Measurements from ENCODE around the gene LINGO3. TPM values are rescaled to one million over a fixed set of nuclear protein-coding genes. Genes with fewer than 3 reads are reported as not detected.

LINGO3 gene
- total RNA-seq, 2 experiments from 2014 or later, result 0.40 to 0.63 TPM

DNA sequence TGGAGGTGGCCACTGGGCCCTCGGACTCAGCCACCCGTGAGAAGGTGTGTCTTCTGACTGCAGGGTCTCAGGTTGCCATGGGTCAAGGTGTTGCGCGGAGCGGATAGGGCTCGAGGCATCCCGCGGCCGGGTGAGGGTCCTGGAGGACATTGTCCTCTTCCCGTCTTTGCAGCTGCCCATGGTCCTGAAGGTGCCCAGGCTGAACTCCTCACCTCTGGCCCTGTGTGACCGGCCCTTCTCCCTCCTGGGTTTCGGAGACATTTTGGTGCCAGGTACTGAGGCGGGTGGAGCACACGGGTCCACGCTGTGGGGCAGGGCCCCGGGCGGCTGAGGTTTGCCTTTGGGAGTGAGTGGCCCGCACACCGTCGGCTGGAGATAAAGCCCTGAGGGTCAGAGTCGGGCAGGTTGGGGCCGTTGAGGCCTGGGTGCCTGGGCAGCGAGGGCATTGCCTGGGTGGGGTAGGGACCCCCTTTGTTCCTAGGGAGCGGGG lies 36.5 kb upstream of the LINGO3 start:
- Mint-ChIP-seq H3K27ac (no peak overlapping the region), H3K4me1 (no peaks in the 10 kb centered on the region), H3K36me3 (ENCODE audit: low read depth) (peaks cover 3% of the 10 kb centered on the region), H3K4me3 (no peak overlapping the region), H3K9me3 (no peaks in the 10 kb centered on the region), H3K27me3 (no peaks in the 10 kb centered on the region)
- CTCF ChIA-PET, result no interaction called here
- DNase-seq, result no peak
- POLR2A ChIA-PET, result no interaction called here

- ChIA-PET POLR2A (no interaction called here), CTCF (no interaction called here)
- H3K4me3 Mint-ChIP-seq, result no peak overlapping the region
- DNase-seq, result no peak
- H3K36me3 Mint-ChIP-seq (ENCODE audit: low read depth), result peaks cover 3% of the 10 kb centered on the region
- no peaks in the 10 kb centered on the region for H3K27me3 Mint-ChIP-seq
- no peaks in the 10 kb centered on the region for H3K9me3 Mint-ChIP-seq
- H3K27ac Mint-ChIP-seq, result no peak overlapping the region
- H3K4me1 Mint-ChIP-seq, result no peaks in the 10 kb centered on the region
These were observed 35.5 kb upstream of the LINGO3 start for GRCh38 chr19:2343289-2343982.

DNA sequence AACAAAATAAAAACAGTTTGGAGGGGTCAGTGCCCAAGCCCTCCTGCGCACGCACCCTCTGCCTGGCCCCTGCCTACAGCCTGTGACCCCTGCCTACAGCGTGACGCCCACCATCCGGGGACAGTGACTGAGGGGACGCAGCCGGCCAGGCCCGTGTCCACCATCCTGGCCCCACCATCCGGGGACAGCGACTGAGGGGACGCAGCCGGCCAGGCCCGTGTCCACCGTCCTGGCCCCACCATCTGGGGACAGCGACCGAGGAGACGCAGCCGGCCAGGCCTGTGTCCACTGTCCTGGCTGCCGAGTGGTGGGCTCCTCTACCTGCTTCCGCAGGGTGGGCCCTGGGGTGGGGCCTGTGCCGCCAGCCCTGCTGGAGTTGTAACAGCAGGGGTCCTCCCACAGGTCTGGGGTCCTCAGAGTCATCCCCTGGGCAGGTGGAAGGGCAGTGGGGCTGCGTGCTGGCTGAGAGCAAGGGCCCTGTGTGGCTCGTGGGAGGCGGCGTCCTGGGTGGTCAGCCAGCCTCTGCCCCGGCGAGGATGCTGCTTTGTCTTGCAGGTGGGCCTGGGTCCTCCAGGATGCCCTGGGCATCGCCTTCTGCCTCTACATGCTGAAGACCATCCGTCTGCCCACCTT lies 34.8 kb upstream of the LINGO3 start:
- POLR2A ChIA-PET, result no interaction called here
- H3K4me1 Mint-ChIP-seq, result no peaks in the 10 kb centered on the region
- no peak for DNase-seq
- no peaks in the 10 kb centered on the region for H3K9me3 Mint-ChIP-seq
- H3K27me3 Mint-ChIP-seq, result no peaks in the 10 kb centered on the region
- H3K36me3 Mint-ChIP-seq (ENCODE audit: low read depth), result peaks cover 5% of the 10 kb centered on the region
- no peak overlapping the region for H3K27ac Mint-ChIP-seq
- H3K4me3 Mint-ChIP-seq, result no peak overlapping the region
- CTCF ChIA-PET, result no interaction called here

- Mint-ChIP-seq H3K4me3 (no peak overlapping the region), H3K9me3 (no peaks in the 10 kb centered on the region), H3K4me1 (no peaks in the 10 kb centered on the region), H3K36me3 (ENCODE audit: low read depth) (peaks cover 7% of the 10 kb centered on the region), H3K27me3 (no peaks in the 10 kb centered on the region), H3K27ac (no peak overlapping the region)
- ChIA-PET POLR2A (no interaction called here), CTCF (no interaction called here)
- no peak for DNase-seq
These were observed 34.0 kb upstream of the LINGO3 start for GRCh38 chr19:2341982-2342381.

DNA sequence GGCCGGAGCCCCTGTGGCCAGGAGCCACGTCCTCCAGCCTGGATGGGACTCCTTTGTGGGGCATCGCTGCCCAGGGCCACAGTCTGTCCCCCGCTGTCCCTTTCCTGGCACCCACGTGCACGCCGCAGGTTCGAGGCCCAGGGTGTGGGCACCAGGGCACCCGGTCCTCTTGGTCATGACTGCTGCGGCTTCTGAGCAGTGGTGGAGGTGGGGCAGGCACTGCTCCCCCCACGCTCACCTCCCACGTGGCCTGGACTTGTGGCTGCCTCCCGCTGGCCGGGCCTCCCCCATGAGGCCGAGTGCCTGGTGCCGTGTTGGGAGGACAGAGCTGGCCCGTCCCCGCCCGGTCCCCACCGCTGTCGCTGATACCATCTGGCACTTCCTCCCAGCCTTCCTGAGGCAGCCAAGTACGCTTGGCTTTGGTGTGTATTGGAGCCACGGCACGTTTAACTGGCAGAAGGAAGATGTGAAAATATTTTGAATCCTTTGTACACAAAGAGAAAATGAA lies 33.3 kb upstream of the LINGO3 start:
- peaks cover 10% of the 10 kb centered on the region for H3K36me3 Mint-ChIP-seq (ENCODE audit: low read depth)
- peaks cover 3% of the 10 kb centered on the region for H3K9me3 Mint-ChIP-seq
- POLR2A ChIA-PET, result no interaction called here
- H3K27me3 Mint-ChIP-seq, result no peaks in the 10 kb centered on the region
- H3K4me1 Mint-ChIP-seq, result peaks cover under 1% of the 10 kb centered on the region
- CTCF ChIA-PET, result no interaction called here
- no peak overlapping the region for H3K4me3 Mint-ChIP-seq
- H3K27ac Mint-ChIP-seq, result no peak overlapping the region
- no peak for DNase-seq

GRCh38 chr19:2340496-2341243 lies 32.7 kb upstream of the LINGO3 start:
- DNase-seq, result no peak
- peaks cover 9% of the 10 kb centered on the region for H3K9me3 Mint-ChIP-seq
- H3K4me3 Mint-ChIP-seq, result no peak overlapping the region
- CTCF ChIA-PET, result no interaction called here
- peaks cover 6% of the 10 kb centered on the region for H3K4me1 Mint-ChIP-seq
- H3K27me3 Mint-ChIP-seq, result no peaks in the 10 kb centered on the region
- POLR2A ChIA-PET, result no interaction called here
- H3K36me3 Mint-ChIP-seq (ENCODE audit: low read depth), result peaks cover 15% of the 10 kb centered on the region
- H3K27ac Mint-ChIP-seq, result no peak overlapping the region

DNA sequence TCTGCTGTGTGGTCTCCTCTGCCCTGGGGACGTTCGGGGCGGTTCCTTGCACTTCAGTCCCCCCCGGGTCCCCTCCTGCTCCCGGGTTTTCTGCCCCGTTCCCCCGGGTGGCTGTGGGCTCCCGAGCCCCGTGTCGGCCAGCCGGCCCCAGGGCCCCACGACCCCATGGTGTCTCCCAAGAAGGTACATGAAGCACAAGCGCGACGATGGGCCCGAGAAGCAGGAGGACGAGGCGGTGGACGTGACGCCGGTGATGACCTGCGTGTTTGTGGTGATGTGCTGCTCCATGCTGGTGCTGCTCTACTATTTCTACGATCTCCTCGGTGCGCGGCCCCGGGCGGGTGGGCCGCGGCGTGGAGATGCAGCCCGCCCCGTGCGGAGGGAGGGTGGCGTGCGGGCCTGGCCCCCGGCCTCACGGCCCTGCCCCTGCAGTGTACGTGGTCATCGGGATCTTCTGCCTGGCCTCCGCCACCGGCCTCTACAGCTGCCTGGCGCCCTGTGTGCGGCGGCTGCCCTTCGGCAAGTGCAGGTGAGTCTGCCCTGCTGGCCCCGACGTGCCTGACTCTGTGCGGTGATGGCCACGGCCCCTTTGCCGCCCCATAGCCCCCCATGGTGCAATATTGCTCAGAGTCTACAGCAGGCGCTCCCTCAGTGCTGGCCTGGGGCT lies 31.8 kb upstream of the LINGO3 start:
- H3K36me3 Mint-ChIP-seq (ENCODE audit: low read depth), result peaks cover 15% of the 10 kb centered on the region
- H3K4me1 Mint-ChIP-seq, result peaks cover 7% of the 10 kb centered on the region
- no peak overlapping the region for H3K27ac Mint-ChIP-seq
- ChIA-PET CTCF (no interaction called here), POLR2A (no interaction called here)
- no peak overlapping the region for H3K4me3 Mint-ChIP-seq
- DNase-seq, result no peak
- H3K27me3 Mint-ChIP-seq, result no peaks in the 10 kb centered on the region
- H3K9me3 Mint-ChIP-seq, result peaks cover 10% of the 10 kb centered on the region

- peaks cover 10% of the 10 kb centered on the region for H3K9me3 Mint-ChIP-seq
- no peak overlapping the region for H3K4me3 Mint-ChIP-seq
- ChIA-PET POLR2A (interaction anchor here (2.1 kb wide), 1 partner anchor 11 kb away, joined by 7 read pairs; the partner anchor contains the start of genes LSM7 and SPPL2B), CTCF (no interaction called here)
- H3K4me1 Mint-ChIP-seq, result peaks cover 7% of the 10 kb centered on the region
- no peak overlapping the region for H3K27ac Mint-ChIP-seq
- DNase-seq, result no peak
- H3K27me3 Mint-ChIP-seq, result no peaks in the 10 kb centered on the region
- peaks cover 15% of the 10 kb centered on the region for H3K36me3 Mint-ChIP-seq (ENCODE audit: low read depth)
These were observed 31.0 kb upstream of the LINGO3 start for GRCh38 chr19:2338751-2339643.

- DNase-seq, result no peak
- Mint-ChIP-seq H3K27ac (no peak overlapping the region), H3K9me3 (peaks cover 10% of the 10 kb centered on the region), H3K27me3 (no peaks in the 10 kb centered on the region), H3K4me3 (no peak overlapping the region), H3K4me1 (peaks cover 7% of the 10 kb centered on the region), H3K36me3 (ENCODE audit: low read depth) (peaks cover 15% of the 10 kb centered on the region)
- CTCF ChIA-PET, result no interaction called here
- POLR2A ChIA-PET, result interaction anchor here (2.1 kb wide), 1 partner anchor 10 kb away, joined by 7 read pairs; the partner anchor contains the start of genes LSM7 and SPPL2B
These were observed 30.2 kb upstream of the LINGO3 start for GRCh38 chr19:2338055-2338615.

DNA sequence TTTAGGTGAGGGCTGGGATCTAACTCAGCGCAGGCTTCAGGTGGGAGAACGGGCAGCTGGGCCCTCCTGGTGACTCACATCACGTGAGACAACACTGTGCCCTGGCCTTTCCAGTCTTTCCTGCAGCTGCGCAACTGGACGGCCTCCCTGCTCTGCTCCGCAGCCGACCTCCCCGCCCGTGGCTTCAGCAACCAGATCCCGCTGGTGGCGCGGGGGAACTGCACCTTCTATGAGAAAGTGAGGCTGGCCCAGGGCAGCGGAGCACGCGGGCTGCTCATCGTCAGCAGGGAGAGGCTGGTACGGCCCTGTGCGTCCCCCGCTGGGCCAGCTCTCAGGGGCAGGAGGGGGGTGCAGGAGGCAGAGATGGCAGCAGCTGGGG lies 29.4 kb upstream of the LINGO3 start:
- no peaks in the 10 kb centered on the region for H3K27me3 Mint-ChIP-seq

GRCh38 chr19:2336528-2337328 lies 28.8 kb upstream of the LINGO3 start:
- CTCF ChIA-PET, result interaction anchor here (0.6 kb wide), 1 partner anchor 75 kb away, joined by 3 read pairs; no protein-coding TSS in a partner anchor

More for the DNA sequence above, 29.4 kb upstream of the LINGO3 start:
- Mint-ChIP-seq H3K27ac (no peak overlapping the region), H3K9me3 (peaks cover 10% of the 10 kb centered on the region), H3K4me1 (peaks cover 11% of the 10 kb centered on the region), H3K36me3 (ENCODE audit: low read depth) (peaks cover 15% of the 10 kb centered on the region), H3K4me3 (no peak overlapping the region)
- DNase-seq, result no peak
- POLR2A ChIA-PET, result interaction anchor here (2.1 kb wide), 1 partner anchor 9 kb away, joined by 7 read pairs; the partner anchor contains the start of genes LSM7 and SPPL2B
- CTCF ChIA-PET, result interaction anchor here (0.6 kb wide), 1 partner anchor 75 kb away, joined by 3 read pairs; no protein-coding TSS in a partner anchor

More at GRCh38 chr19:2336528-2337328, 28.8 kb upstream of the LINGO3 start:
- peaks cover 15% of the 10 kb centered on the region for H3K4me1 Mint-ChIP-seq
- H3K36me3 Mint-ChIP-seq (ENCODE audit: low read depth), result peaks cover 15% of the 10 kb centered on the region
- POLR2A ChIA-PET, result interaction anchor here (2.1 kb wide), 1 partner anchor 9 kb away, joined by 7 read pairs; the partner anchor contains the start of genes LSM7 and SPPL2B
- no peak overlapping the region for H3K27ac Mint-ChIP-seq
- no peak for DNase-seq
- H3K4me3 Mint-ChIP-seq, result no peak overlapping the region
- H3K9me3 Mint-ChIP-seq, result peaks cover 10% of the 10 kb centered on the region
- H3K27me3 Mint-ChIP-seq, result no peaks in the 10 kb centered on the region

All from activated CD4-positive, alpha-beta memory T cell treated with anti-CD3 and anti-CD28 coated beads, Interleukin-2, amount 10 ng/mL, durations not matched to agents 7 days and 5 days (primary cell).